GM12872 (cell line): ENCODE data around the gene NEDD1.
A peak's percentile ranks its signal among the peaks of the same experiment; 100 is the strongest.

Experiments used
- TF ChIP-seq, protein P1 (sequence below): IDR thresholded peaks from 3 replicates; pipeline ENCODE4 v1.5.1; 2011; ENCODE audit warnings: low read depth, mild to moderate bottlenecking, low read length, moderate library complexity; ENCODE audit not compliant: insufficient read depth

Gene NEDD1

DNA sequence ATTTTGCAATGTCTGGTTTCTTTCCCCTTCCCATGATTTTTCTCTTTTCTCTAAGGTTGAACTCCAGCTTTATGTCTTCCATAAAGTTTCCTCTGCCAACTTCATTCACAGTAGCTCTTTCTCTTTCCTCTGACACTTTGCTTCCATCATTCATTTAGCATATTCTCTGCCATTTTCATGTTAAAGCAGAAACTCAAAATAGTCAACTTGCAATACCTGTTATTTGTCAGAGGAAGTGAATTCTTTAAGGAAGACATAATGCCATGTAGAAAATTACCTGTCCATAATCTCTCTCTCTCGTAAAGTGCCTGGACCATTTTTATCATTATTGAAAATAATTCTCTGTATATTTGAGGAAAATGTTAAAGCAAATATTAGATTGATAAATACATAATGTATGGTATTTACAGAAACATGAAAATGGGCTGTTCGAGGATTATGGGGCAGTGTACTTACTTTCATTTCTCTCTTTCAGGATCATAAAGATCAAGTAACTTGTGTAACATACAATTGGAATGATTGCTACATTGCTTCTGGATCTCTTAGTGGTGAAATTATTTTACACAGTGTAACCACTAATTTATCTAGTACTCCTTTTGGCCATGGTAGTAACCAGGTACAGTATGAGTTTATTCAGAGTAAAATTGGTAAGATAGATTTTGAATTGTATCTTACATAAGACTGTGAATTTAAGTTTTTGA, 12.6 kb downstream of the NEDD1 start:
- TF ChIP-seq, protein P1, sequence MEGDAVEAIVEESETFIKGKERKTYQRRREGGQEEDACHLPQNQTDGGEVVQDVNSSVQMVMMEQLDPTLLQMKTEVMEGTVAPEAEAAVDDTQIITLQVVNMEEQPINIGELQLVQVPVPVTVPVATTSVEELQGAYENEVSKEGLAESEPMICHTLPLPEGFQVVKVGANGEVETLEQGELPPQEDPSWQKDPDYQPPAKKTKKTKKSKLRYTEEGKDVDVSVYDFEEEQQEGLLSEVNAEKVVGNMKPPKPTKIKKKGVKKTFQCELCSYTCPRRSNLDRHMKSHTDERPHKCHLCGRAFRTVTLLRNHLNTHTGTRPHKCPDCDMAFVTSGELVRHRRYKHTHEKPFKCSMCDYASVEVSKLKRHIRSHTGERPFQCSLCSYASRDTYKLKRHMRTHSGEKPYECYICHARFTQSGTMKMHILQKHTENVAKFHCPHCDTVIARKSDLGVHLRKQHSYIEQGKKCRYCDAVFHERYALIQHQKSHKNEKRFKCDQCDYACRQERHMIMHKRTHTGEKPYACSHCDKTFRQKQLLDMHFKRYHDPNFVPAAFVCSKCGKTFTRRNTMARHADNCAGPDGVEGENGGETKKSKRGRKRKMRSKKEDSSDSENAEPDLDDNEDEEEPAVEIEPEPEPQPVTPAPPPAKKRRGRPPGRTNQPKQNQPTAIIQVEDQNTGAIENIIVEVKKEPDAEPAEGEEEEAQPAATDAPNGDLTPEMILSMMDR: no peak

DNA sequence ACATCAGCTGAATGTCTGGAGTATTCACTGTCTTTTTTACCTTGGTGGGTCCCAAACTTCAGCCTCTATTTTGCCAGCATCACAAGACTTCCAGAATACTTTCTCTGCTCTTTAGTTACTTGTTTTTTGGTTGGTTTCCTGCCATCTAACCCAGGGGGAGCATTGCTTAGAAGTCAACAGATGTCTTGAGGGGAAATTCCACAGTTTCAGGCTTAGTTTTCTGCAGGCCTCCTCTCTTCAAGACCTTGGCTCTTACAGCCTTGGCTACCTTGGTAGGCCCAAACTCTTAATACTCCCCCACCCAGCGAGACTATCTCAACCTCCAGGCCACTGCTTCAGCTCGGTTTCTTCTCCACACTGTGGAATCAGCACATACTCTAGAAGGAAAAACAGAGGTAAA, 41.7 kb downstream of the NEDD1 start:
- TF ChIP-seq, protein P1: no peak

DNA sequence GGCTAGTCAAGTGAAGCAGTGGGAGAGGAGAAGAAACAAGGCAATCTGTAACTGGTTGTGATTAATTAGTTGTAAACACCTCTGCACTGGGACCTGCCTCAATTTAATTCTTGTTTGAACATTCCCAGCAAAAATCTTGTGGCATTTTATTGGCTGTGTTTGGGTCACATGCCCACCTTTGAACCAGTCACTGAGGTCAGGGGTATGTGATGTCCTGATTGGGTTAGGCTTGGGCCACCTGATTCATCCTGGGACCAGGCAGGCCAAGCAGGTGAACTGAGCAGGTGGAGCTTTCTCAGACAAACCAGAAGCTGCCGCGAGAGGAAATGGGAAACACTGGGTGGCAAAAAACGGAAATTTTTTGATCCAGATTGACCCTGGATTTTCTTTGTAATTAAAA, 72.5 kb downstream of the NEDD1 start:
- TF ChIP-seq, protein P1: no peak

DNA sequence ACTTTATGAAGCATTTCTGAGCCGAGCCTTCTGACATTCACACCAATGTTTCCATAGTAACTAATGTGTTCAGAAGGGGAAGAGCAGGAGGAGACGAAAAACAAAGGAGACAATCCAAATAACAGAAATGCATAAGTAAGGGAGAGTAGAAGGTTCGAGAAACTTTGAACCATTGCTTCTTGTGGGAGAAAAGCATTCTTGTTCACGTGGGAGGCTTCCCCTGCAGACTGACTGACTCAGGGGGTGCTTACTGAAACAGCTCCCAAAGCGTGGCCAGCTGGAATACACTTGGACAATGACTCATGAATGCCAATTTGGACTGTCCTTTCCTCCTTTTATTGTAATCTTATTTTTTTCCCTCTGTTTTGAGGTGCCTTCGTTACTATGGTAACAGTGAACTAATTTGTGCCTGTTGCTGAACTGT, 73.9 kb downstream of the NEDD1 start:
- TF ChIP-seq, protein P1: no peak

DNA sequence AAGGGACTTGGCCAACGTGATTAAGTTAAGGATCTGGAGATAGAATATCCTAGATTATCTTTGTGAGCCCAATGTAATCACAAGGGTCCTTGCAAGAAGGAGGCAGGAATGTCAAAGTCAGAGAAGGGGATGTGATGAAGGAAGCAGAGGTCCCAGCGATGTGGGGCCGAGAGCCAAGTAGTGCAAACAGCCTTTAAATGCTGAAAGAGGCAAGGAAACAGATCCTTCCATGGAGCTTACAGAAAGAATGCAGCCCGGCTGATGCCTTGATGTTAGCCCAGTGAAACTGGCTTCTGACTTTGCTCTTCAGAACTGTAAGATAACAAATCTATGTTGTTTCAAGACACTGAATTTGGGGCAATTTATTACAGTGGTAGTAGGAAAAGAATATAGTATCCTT, 74.9 kb downstream of the NEDD1 start:
- TF ChIP-seq, protein P1: no peak

GRCh38 chr12:96982671-96983070, 75.6 kb downstream of the NEDD1 start:
- TF ChIP-seq, protein P1: no peak

GRCh38 chr12:96985515-96986362, 78.7 kb downstream of the NEDD1 start:
- TF ChIP-seq, protein P1: peak; percentile 86
